T-helper 2 cell treated with Interferon-gamma antibody and Interleukin-4, amounts not matched to agents 5 μg/mL and 100 μg/mL, for 36 hours (primary cell): Measurements from ENCODE around the gene JOSD2.

ENCODE experiments used
- DNase-seq: peaks from one replicate; pipeline ENCODE4 v3.0.0; 2021; ENCODE audit warnings: low spot score
- H3K27ac Mint-ChIP-seq: one replicate; pipeline ENCODE4 v1.8.0; 2021; ENCODE audit warnings: mild to moderate bottlenecking, mixed read lengths
- H3K27me3 Mint-ChIP-seq: one replicate; pipeline ENCODE4 v1.8.0; 2021; ENCODE audit warnings: low read depth, mixed read lengths
- H3K36me3 Mint-ChIP-seq: one replicate; pipeline ENCODE4 v1.8.0; 2021; ENCODE audit warnings: low read depth, mixed read lengths
- H3K4me1 Mint-ChIP-seq: one replicate; pipeline ENCODE4 v1.8.0; 2021; ENCODE audit warnings: low read depth, mixed read lengths
- H3K4me3 Mint-ChIP-seq: one replicate; pipeline ENCODE4 v1.8.0; 2022; ENCODE audit warnings: mild to moderate bottlenecking, moderate library complexity, mixed read lengths
- H3K9me3 Mint-ChIP-seq: one replicate; pipeline ENCODE4 v1.8.0; 2021; ENCODE audit warnings: mixed read lengths

Gene JOSD2

DNA sequence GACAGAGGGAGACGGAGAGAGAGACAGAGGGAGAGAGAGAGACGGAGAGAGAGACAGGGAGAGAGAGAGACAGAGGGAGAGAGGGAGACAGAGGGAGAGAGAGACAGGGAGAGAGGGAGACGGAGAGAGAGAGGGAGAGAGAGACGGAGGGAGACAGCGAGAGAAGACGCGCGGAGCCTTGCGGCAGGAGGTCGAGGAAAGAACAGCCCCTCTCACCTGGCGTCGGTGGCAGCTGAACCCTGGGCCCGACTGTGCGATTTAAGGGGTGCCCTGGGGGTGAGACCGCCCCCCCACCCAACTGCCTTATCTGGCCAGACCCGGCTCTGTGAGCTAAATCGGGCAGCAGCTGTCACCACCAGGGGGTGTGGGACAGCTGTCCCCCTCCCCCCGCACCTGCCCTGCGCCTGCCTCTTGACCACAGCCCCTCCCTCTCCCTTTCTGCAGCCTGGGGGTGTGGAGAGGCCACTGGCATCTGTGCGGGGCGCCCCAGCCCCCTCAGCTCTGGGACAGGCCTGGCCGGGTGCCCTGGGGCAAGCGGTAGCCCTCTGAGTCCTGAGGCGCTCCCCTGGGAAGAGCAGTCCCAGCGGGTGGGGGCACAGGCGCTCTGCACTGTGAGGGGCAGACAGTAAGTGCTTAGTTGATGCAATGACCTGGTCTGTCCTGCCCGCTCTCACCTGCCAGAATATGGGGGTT lies 10.8 kb downstream of the JOSD2 start:
- Mint-ChIP-seq H3K36me3 (no peaks in the 10 kb centered on the region), H3K27ac (no peak overlapping the region), H3K4me3 (no peak overlapping the region), H3K9me3 (no peaks in the 10 kb centered on the region), H3K27me3 (no peaks in the 10 kb centered on the region), H3K4me1 (no peaks in the 10 kb centered on the region)
- no peak for DNase-seq

DNA sequence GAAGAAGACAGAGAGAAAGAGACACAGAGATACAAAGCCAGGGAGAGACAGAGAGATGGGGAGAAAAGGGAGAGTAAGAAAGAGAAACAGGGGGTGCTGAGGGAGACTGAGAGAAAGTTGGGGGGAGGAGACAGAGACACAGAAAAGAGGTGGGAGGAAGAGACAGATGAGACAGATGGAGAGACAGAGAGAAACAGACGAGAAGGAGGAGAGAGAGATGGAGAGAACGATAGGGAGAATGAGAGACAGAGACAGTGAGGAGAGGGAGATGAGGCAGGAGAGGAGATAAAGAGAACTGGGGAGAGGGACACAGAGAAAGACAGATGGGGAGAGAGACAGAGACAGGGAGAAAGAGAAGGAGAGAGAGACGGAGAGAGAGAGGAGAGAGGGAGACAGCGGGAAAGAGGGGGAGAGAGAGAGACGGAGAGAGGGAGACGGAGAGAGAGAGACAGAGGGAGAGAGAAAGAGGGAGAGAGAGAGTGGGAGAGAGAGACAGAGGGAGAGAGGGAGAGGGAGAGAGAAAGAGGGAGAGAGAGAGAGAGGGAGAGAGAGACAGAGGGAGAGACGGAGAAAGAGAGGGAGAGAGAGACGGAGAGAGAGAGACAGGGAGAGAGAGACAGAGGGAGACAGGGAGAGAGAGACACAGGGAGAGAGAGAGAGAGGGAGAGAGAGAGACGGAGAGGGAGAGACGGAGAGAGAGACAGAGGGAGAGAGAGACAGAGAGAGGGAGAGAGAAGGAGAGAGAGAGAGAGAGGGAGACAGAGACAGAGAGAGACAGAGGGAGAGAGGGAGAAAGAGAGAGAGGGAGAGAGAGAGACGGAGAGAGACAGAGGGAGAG lies 12.6 kb downstream of the JOSD2 start:
- DNase-seq: no peak
- Mint-ChIP-seq H3K9me3 (no peaks in the 10 kb centered on the region), H3K4me1 (no peaks in the 10 kb centered on the region), H3K4me3 (no peak overlapping the region), H3K27me3 (no peaks in the 10 kb centered on the region), H3K36me3 (no peaks in the 10 kb centered on the region), H3K27ac (no peak overlapping the region)

DNA sequence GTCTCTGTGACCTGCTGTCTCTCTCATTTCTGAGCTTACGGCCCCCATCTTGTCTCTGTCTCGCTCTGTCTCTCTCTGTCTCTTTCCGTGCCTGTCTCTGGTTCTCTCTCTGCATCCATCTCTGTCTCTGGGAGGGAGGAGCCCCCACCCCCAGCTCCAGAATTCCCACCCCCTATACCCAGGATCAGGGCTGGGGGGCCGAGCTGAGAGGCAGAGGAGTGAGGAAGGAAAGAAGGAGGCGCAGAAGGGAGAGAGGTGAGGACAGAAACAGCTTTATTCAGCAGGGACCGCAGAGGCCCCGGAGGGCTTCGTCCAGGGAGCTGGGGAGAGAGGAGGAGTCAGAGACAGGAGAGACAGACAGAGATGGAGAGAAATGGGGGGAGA lies 14.0 kb downstream of the JOSD2 start:
- H3K4me3 Mint-ChIP-seq: no peak overlapping the region
- peaks cover 3% of the 10 kb centered on the region for H3K27me3 Mint-ChIP-seq
- no peaks in the 10 kb centered on the region for H3K9me3 Mint-ChIP-seq
- H3K27ac Mint-ChIP-seq: no peak overlapping the region
- H3K4me1 Mint-ChIP-seq: peaks cover 4% of the 10 kb centered on the region
- H3K36me3 Mint-ChIP-seq: no peaks in the 10 kb centered on the region
- no peak for DNase-seq

DNA sequence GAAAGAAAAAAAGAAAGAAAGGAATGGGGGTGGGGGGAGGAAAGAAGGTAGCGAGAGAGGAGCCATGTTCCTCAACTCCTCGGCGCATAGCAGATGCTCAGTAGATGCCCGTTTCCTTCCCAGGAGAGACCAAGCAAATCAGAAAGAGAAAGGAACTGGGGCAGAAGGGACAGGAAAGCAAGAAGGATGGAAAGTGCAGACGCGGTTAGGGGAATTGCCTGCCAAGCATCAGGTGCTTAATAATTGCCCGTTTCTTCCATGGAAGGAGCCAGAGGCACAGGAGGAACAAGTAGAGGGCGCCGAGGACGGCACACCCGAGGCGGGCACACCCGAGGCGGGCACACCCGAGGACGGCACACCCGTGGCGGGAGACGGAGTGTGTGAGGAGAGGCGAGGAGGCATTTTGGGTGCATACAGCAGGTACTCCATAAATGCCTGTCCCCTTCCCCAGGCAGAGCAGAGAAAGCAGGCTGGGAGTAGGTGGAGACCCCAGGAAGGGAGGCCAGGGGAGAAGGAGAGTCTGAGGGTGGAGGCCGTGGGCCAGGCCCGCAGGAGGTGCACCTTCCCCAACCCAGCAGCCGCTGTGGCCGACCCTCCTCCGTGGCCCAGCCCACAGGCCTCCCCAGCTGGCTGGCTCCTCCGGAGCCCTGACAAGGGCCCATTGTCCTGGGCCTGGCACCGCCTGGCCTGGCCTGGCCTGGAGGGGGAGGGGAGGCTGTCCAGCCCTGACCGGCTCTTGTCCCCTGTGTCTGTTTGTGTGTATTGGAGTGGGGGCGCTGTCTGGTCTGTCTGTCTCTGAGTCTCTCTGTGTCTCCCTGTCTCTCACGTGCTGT lies 14.6 kb downstream of the JOSD2 start:
- H3K27me3 Mint-ChIP-seq: peaks cover 9% of the 10 kb centered on the region
- H3K9me3 Mint-ChIP-seq: no peaks in the 10 kb centered on the region
- H3K4me3 Mint-ChIP-seq: no peak overlapping the region
- peaks cover 10% of the 10 kb centered on the region for H3K4me1 Mint-ChIP-seq
- no peaks in the 10 kb centered on the region for H3K36me3 Mint-ChIP-seq
- no peak overlapping the region for H3K27ac Mint-ChIP-seq
- DNase-seq: no peak

DNA sequence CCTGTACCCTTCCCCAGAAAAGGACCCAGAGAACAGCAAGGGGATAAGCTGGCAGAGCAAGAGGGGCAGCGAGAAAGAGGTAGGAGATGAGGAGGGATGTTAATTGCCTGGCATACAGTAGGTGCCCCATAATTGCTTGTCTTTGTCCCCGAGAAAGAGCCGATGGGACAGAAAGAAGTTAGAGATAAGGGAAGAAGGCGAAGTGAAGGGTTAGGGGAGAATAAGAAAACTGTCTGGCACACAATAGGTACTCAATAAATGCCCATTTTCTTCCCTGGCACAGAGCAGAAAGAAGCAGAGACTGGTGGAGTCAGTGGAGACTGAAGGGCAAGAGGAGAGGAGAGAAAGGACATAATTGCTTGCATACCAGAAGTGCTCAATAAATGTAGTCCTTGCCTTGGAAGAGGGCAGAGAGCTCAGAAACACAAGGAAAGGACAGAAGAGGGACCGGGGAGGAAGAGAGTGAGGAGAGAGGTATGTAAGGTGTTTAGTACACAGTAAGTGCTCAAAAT lies 15.9 kb downstream of the JOSD2 start:
- Mint-ChIP-seq H3K4me1 (peaks cover 12% of the 10 kb centered on the region), H3K4me3 (no peak overlapping the region), H3K27me3 (peaks cover 10% of the 10 kb centered on the region), H3K27ac (no peak overlapping the region), H3K36me3 (no peaks in the 10 kb centered on the region), H3K9me3 (no peaks in the 10 kb centered on the region)
- DNase-seq: no peak

DNA sequence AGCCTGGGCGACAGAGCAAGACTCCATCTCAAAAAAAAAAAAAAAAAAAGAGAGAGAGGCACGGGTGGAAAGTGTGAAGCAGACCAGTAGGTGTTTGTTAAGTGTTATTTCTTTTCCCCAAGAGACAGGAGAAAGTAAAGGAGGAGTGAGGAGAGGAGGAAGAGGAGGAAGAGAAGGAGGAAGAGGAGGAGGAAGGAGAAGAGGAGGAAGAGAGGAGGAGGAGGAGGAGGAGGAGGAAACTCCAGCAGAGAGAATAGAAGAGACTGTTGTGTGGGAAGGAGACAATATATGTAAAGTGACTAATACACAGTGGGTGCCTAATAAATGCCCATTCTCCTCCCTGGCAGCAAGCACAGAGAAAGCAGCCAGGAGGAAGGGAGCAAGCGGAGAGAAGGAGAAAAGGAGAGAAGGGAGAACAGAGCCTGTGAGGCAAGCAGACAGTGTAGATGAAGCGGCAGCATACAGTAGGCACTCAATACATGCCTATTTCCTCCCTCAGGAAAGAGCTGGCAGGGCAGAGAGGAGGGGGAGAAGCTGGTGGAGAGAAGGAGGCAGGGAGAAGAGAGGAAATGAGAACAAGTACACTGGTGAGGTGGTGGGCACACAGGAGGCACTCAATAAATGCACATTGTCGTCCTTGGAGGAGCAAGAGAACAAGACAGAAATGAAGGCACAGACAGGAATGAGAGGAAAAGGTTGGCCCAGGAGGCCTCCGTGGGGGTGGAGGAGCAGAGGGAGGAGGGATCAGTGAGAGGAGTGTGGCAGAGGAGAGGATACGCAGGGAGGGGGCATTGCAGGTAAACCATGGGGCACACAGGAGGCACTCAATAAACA lies 16.6 kb downstream of the JOSD2 start:
- Mint-ChIP-seq H3K27ac (peak overlapping the region; percentile 22), H3K27me3 (peaks cover 10% of the 10 kb centered on the region), H3K4me3 (no peak overlapping the region), H3K4me1 (peaks cover 12% of the 10 kb centered on the region), H3K36me3 (no peaks in the 10 kb centered on the region), H3K9me3 (no peaks in the 10 kb centered on the region)
- DNase-seq: no peak

DNA sequence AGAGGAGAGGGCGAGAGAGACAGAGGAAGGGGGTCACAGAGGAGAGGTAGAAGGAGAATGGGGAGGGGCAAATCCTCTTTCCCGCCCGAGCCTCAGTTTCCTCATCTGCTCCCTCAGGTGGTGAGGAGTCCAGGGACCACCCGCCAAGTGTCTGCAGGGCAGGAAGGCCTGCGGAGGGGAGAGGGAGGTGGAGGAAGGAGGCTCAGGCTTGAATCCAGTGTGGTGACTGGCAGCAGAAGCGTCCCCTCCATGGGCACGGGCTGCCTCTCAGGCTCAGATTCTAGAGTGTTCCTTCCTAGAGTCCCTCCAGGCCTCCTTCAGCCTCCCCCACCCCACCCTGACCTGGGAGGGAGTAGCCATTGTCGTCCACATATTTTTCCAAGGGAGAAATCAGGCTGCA lies 17.8 kb downstream of the JOSD2 start:
- Mint-ChIP-seq H3K27ac (no peak overlapping the region), H3K4me3 (no peak overlapping the region), H3K36me3 (no peaks in the 10 kb centered on the region), H3K9me3 (no peaks in the 10 kb centered on the region), H3K27me3 (peaks cover 10% of the 10 kb centered on the region), H3K4me1 (peaks cover 12% of the 10 kb centered on the region)
- DNase-seq: no peak

DNA sequence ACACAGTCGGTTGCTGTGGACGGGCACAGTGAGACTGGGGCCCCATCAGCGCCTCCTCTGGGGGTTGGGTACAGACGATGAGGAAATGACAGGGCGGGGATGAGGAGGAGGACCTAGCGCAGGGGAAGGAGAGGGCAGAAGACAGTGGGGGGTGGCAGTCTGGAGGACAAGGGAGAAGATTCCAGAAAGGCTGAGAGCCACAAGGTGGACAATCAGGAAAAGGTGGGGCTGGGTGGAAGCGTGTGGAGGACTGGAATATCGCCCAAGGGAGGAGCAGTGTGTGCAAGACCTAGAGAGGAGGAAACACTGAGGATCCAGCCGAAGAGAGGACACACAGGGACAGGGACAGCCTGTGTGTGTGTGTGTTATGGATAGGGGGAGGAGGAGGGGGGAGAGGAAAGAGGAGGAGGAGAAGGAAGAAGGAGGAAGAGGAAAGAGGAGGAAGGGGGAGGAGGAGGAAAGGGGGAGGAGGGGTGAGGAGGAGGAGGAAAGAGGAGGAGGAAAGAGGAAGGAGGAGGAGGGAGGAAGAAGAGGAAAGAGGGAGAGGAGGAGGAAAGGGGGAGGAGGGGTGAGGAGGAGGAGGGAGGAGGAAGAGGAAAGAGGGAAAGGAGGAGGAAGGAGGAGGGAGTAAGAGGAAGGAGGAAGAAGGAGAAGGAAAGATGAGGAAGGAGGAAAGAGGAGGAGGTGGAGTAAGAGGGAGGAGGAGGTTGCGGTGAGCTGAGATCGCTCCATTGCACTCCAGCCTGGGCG lies 18.5 kb downstream of the JOSD2 start:
- peak overlapping the region; percentile 54 for H3K27ac Mint-ChIP-seq
- H3K4me1 Mint-ChIP-seq: peaks cover 12% of the 10 kb centered on the region
- DNase-seq: no peak
- H3K9me3 Mint-ChIP-seq: no peaks in the 10 kb centered on the region
- peak overlapping the region; percentile 27 for H3K4me3 Mint-ChIP-seq
- H3K27me3 Mint-ChIP-seq: peaks cover 10% of the 10 kb centered on the region
- H3K36me3 Mint-ChIP-seq: peaks cover 2% of the 10 kb centered on the region

DNA sequence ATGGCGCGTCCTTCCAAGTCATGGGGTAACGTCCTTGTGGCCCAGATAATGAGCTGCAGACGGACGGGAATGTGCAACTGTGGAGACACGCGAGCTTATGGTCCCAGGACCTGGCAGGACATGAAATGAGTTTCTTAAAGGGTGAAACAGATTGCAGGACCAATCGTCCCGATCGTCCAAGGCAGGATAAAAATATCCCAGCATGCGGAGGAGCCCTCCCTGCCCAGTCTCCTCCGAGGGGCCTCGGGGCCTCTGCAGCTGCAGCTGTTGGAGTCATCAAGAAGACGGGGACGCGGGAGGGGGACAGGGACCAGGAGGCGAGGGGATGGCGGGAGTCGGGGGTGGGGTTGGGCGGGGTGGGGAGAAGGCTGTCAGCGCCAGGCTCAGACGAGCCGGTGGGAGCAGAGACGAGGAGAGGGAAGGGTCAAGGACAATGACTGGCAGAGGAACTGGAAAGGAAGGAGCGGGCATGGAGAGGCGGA lies 20.0 kb downstream of the JOSD2 start:
- DNase-seq: no peak
- peak overlapping the region; percentile 28 for H3K27ac Mint-ChIP-seq
- peaks cover 10% of the 10 kb centered on the region for H3K27me3 Mint-ChIP-seq
- no peak overlapping the region for H3K4me3 Mint-ChIP-seq
- peaks cover 6% of the 10 kb centered on the region for H3K36me3 Mint-ChIP-seq
- H3K9me3 Mint-ChIP-seq: peaks cover 6% of the 10 kb centered on the region
- peaks cover 12% of the 10 kb centered on the region for H3K4me1 Mint-ChIP-seq

DNA sequence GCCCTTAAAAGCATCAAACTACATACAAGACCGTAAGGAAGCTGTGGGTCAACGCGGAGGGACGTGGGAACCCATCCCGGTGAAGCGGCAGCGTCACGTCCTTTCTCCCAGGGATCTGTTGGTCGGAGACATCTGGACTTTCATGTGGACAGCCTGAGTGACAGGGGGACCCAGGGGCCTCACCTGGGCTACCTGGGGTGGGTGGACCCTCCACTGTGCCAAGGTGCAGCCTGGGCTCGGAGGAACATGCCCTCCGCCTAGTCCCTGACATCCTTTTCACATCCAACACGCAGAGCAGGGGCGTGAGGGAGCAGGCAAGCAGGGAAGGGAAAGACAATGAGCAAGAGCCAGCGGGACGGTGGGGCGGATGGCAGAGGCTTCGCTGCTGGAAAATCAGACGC lies 20.6 kb downstream of the JOSD2 start:
- no peak overlapping the region for H3K27ac Mint-ChIP-seq
- no peak for DNase-seq
- H3K4me3 Mint-ChIP-seq: no peak overlapping the region
- peaks cover 11% of the 10 kb centered on the region for H3K36me3 Mint-ChIP-seq
- H3K9me3 Mint-ChIP-seq: peaks cover 10% of the 10 kb centered on the region
- peaks cover 12% of the 10 kb centered on the region for H3K4me1 Mint-ChIP-seq
- H3K27me3 Mint-ChIP-seq: peaks cover 10% of the 10 kb centered on the region

DNA sequence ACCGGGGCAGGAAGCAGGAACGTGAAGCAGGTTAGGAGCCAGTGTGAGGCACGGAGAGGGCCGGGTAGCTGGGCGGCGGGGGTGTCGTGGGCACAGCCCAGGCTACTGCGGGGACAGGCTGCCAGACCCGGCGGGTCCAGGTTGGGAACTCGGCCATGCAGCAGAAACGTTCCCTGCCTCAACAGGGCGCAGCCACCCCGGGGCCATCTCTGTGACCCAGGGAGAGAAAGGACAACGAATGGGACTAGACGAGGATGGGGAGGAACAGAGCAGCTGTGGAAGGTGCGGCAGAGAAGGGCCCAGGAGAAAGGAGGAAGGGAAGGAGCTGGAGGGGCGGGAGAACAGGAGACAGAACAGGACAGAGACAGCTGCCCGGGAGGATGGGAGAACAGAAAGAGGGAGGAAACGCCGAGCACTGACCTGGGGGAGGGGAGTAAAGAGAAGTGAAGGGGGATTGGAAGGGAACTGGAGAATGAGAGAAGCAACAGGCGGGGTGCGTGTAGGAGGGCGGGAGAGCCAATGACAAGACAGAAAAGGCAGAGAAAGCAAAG lies 21.5 kb downstream of the JOSD2 start:
- no peak overlapping the region for H3K4me3 Mint-ChIP-seq
- peaks cover 10% of the 10 kb centered on the region for H3K27me3 Mint-ChIP-seq
- peaks cover 20% of the 10 kb centered on the region for H3K36me3 Mint-ChIP-seq
- H3K27ac Mint-ChIP-seq: no peak overlapping the region
- peaks cover 12% of the 10 kb centered on the region for H3K4me1 Mint-ChIP-seq
- no peak for DNase-seq
- H3K9me3 Mint-ChIP-seq: peaks cover 12% of the 10 kb centered on the region

DNA sequence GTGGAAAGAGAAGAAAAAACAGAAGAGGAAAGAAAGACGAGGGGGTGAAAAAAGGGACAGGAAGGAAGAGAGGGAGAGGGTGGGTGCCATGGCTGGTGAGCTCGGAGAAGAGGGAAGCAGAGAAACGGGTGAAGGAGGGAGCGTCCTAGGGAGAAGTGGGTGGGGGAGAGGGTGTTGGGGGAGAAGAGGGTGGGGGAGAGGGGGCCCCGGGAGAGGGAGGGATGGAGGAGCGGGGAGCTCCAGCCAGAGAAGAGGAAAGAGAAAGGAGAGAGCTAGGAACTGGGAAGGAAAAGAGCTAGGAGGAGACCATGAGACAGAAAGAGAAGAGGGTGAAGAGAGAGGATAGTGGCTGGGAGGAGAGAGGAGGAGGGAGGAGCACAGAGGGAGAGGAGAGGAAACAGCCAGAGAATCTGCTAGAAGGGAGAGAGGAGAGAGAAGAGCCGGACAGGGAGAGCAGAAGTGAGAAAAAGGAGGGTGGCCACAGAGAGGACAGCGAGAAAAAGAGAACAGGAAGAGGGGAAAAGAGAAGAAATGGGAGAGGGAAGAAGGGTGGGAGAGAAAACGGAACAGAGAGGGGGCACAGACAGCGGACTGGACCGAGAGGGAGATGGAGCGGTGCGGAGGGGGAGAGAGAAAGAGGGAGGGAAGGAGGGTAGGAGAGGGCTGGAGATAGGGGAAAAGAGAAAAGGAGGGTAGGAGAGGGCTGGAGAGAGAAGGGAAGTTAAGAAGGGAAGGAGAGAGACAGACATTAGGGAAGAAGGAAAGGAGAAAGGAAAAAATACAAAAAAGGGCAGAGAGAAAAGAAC lies 22.4 kb downstream of the JOSD2 start:
- DNase-seq: no peak
- H3K27me3 Mint-ChIP-seq: peaks cover 10% of the 10 kb centered on the region
- peaks cover 12% of the 10 kb centered on the region for H3K4me1 Mint-ChIP-seq
- peaks cover 20% of the 10 kb centered on the region for H3K36me3 Mint-ChIP-seq
- H3K27ac Mint-ChIP-seq: peak overlapping the region; percentile 10
- peaks cover 12% of the 10 kb centered on the region for H3K9me3 Mint-ChIP-seq
- no peak overlapping the region for H3K4me3 Mint-ChIP-seq
